GM04504 (cell line): ENCODE data around the gene LAMA2.

Source experiments
- DNase-seq: peaks from one replicate; pipeline ENCODE4 v3.0.0-alpha.2; 2012; ENCODE audit warnings: low read depth

LAMA2 gene

GRCh38 chr6:129368970-129369369, 486.0 kb downstream of the LAMA2 start:
- no peak for DNase-seq

GRCh38 chr6:129369737-129370136, 486.8 kb downstream of the LAMA2 start:
- no peak for DNase-seq

- peak; percentile 21 for DNase-seq
These were observed 487.5 kb downstream of the LAMA2 start for GRCh38 chr6:129370268-129370916.

GRCh38 chr6:129381885-129382284, 498.9 kb downstream of the LAMA2 start:
- no peak for DNase-seq

DNA sequence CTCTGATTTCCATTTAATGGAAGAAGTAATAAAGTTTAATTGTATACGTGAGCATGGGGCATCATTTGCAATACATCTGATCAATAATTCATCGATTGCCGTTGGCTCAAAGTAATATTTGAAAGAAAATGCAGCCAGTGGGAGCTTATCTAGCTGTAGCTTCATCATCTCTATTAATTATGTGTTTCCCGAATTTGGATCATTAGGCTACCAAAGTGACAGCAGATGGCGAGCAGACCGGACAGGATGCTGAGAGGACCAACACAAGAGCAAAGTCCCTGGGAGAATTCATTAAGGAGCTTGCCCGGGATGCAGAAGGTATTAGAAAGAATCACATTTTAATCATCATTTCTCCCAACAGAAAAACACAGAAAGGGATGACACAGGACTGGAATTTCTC, 500.0 kb downstream of the LAMA2 start:
- DNase-seq = no peak

GRCh38 chr6:129385117-129385516, 502.2 kb downstream of the LAMA2 start:
- no peak for DNase-seq

DNA sequence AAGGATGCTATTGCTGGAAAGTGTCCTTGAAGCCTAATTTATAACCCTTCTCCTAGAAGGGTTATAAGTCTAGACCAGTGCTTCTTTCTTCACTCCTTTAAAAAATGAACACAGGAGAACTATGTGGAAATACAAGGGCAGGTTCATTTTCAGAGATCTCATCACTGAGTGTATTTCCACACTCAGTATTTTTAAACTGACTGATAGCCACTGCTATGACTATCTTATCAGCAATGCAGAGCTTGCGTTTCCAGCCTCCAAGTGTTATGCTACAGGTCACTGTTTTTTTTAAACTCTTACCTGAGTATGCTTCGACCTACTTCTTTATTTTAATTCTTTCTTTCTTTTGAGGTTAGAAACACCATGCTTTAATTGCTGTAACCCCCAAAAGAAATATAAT, 508.0 kb downstream of the LAMA2 start:
- no peak for DNase-seq

DNA sequence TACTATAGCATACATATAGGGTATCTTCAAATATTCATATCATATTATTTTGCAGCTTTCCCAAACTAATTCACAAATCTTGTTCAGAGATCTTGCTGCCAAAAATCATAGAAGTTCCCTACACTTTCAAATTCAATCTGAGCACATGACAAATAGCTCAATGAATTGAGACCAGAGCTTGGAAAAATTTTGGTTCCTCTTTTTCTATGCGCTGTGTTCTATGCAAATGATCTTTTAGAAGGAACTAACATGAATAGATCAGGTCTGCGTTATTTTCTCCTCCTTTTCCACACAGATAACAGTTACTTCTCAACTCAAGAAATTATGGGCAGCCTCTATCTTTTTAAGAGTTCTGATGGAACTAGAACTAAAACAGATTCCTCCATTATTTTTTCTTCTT, 510.7 kb downstream of the LAMA2 start:
- no peak for DNase-seq

GRCh38 chr6:129398764-129399163, 515.8 kb downstream of the LAMA2 start:
- no peak for DNase-seq

DNA sequence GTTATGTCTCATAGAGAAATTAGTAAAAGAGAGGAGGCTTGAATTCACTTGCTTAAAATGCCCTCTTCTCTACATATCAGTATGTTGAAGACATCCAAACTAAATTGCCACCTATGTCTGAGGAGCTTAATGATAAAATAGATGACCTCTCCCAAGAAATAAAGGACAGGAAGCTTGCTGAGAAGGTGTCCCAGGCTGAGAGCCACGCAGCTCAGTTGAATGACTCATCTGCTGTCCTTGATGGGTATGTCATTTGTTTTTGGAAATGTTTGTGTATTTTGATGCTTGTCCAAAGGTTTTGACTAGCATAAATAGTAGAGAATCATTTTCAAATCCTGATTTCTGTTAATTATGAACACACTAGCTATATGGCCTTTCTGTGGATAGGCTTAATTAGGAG, 519.3 kb downstream of the LAMA2 start:
- DNase-seq = peak; percentile 8

- DNase-seq = no peak
These were observed 528.2 kb downstream of the LAMA2 start for GRCh38 chr6:129411092-129411491.

- DNase-seq = no peak
These were observed 533.5 kb downstream of the LAMA2 start for GRCh38 chr6:129416337-129416990.

GRCh38 chr6:129417416-129418086, 534.6 kb downstream of the LAMA2 start:
- DNase-seq = no peak

GRCh38 chr6:129419324-129419723, 536.4 kb downstream of the LAMA2 start:
- no peak for DNase-seq

DNA sequence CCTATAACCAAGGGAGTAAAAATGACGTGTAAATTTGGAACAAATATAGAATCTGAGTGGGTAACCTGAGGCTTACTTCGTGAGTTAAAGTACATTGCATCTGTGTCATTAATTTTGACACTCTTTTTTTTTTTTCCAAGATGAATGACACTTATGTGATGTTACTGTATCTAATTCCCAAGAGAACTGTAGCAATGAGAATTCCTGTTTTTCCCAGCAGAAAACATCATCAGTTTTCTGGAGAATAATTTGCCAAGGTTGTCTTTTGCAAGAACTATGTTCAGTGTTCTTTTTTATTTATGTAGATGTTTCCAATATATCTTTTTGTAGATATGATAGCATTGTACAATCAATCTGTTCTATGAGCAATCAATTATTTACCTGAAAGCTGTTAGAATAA, 543.4 kb downstream of the LAMA2 start:
- no peak for DNase-seq

DNA sequence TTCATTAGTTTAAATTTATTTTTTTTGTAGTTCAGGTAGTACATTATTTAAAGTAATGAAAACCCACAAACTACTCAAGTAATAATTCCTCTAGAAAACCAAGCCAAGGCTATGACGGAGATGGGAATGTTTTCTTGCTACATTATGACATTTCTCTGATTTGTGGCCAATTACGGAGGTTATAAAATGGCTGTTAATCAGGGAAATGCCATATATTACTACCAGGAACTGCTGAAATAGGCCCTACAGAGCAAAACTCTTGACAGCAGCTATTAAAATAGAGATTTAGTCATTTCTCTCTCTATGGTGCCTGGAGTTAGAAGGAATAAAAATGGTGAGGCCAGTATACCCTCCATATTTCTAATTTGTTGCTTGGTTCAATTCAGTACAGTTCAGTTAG, 547.0 kb downstream of the LAMA2 start:
- peak; percentile 28 for DNase-seq

DNA sequence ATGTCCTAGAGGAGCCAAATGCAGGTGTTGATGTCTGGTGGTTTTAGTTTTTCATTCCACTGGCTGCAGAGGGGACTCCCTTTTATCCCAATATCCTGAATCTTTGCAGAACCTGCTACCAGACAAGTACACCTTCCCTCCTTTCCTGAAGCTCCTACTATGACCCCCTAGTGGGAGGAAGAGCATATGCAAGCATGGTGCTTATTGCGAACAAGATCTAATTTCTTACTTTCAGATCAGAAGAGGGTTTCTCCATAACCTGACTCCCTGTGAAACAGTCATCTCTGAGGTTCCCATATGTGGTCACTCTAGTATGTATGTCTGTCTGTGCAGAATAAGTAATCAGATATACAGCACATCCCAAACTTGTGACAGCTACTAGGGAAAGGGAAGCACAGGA, 549.8 kb downstream of the LAMA2 start:
- no peak for DNase-seq

GRCh38 chr6:129434091-129434490, 551.2 kb downstream of the LAMA2 start:
- DNase-seq = no peak

GRCh38 chr6:129440691-129441090, 557.8 kb downstream of the LAMA2 start:
- DNase-seq = no peak

DNA sequence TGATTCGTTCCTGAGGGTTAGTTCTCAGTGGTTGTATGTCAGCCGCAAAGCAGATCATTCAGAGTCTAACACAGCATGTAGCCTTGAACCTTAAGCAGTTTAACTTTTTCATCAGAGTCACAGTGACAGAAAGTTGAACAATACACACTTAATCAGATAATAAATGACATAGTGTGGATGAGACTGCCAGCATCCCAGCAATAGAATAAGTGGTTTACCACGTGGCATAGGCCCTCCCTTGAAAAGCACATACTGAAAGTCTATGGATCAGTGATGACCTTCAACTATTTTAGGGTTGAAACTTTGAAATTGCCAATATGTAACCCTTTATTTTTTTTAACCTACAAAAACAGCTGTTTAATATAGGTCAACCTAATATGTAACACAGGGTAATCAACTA, 561.7 kb downstream of the LAMA2 start:
- no peak for DNase-seq

DNA sequence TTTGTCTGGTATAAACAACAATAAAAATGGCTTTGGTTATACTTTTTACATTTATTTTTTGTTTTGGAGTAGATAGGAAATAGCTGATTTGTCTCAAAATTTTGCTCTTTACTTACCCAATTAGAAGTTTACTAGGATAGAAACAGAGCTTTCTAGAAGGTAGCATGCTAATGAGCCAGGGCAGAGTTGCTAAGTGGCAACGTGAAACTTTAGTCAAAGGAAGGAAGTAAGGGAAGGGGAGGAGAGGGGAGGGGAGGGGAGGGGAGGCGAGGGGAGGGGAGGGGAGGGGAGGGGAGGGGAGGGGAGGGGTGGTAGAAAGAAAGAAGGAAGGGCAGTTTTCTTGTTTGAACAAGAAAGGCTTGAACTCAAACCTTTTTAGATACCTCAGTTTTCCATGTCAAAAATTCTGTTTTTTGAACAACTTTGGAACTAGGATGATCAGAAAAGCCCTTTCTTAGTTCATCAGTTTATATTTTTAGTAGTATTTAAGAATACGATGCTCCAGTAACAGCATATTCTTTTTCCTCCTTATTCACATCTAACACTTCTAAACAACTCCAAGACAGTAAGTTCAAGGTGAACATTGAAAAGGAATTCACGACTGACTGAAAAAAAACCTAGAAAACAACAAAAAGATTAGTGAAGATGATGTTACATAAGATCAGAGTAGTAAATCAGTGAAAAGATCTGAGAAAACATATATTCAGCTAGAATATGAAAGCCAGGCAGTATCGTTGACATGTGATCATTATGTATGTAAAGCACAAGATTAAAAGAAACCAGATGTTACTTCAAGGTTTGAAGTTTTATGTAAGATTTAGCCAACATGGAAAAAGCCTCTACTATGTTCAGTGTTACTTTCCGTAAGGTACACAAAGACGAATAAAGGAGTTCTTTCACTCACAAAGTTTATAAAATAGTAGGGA, 563.6 kb downstream of the LAMA2 start:
- DNase-seq = no peak

GRCh38 chr6:129447198-129447565, 564.2 kb downstream of the LAMA2 start:
- DNase-seq = no peak
